NCI-H460 (cell line): ENCODE data around the gene SOX12. TPM values are rescaled to one million over a fixed set of nuclear protein-coding genes. Genes with fewer than 3 reads are reported as not detected.
"Not testable (repeated sequence)": the region's sequence is repeated elsewhere in the genome, so short reads cannot be mapped to it uniquely, and the experiment has no call there.

Experiments used
- DNase-seq: peaks from one replicate; pipeline ENCODE4 v3.0.0-alpha.2; 2016; ENCODE audit warnings: low read depth; ENCODE audit errors: extremely low read depth
- total RNA-seq: library from RNA; depleted of rRNA; stranded (reverse); fragments of >200 nt; shearing (Covaris generic); gene quantifications from 2 replicates; pipeline ENCODE4 v1.2.3, GENCODE V29; 2014; rRNA removed

SOX12 gene
- total RNA-seq, 1 experiment from 2014 or later: 11.1 TPM

GRCh38 chr20:376750-377149 lies 51.4 kb downstream of the SOX12 start:
- no peak for DNase-seq

GRCh38 chr20:377578-377977 lies 52.2 kb downstream of the SOX12 start:
- DNase-seq: not testable (repeated sequence)

GRCh38 chr20:378961-379336 lies 53.6 kb downstream of the SOX12 start:
- no peak for DNase-seq

Other genes with a start within 250 kb of the SOX12 start
- not detected in 2 replicates for gene DEFB125, start 237.9 kb upstream of the SOX12 start, total RNA-seq
- not detected in 2 replicates for gene DEFB126, start 183.0 kb upstream of the SOX12 start, total RNA-seq
- not detected in 2 replicates for gene DEFB127, start 168.1 kb upstream of the SOX12 start, total RNA-seq
- not detected in 2 replicates for gene DEFB128, start 135.8 kb upstream of the SOX12 start, total RNA-seq
- gene DEFB129, start 98.3 kb upstream of the SOX12 start, total RNA-seq: not detected in 2 replicates
- gene DEFB132, start 67.8 kb upstream of the SOX12 start, total RNA-seq: not detected in 2 replicates
- gene C20orf96, start 34.8 kb upstream of the SOX12 start, total RNA-seq: 1.0 and 3.4 TPM in 2 replicates
- gene ZCCHC3, start 28.0 kb upstream of the SOX12 start, total RNA-seq: 18.8 and 20.9 TPM in 2 replicates
- 16.3 and 26.4 TPM in 2 replicates for gene NRSN2, start 21.6 kb downstream of the SOX12 start, total RNA-seq
- 433 and 534 TPM in 2 replicates for gene TRIB3, start 55.2 kb downstream of the SOX12 start, total RNA-seq
- gene RBCK1, start 82.7 kb downstream of the SOX12 start, total RNA-seq: 211 and 227 TPM in 2 replicates
- gene TBC1D20, start 137.0 kb downstream of the SOX12 start, total RNA-seq: 24.6 and 27.5 TPM in 2 replicates
- gene CSNK2A1, start 218.2 kb downstream of the SOX12 start, total RNA-seq: 108 and 124 TPM in 2 replicates